Epithelial cell of esophagus (primary cell): ENCODE measurements around the gene LDB2.

ENCODE experiments used
- DNase-seq: peaks from one replicate; pipeline ENCODE4 v3.0.0; 2010; ENCODE audit warnings: low read depth
- H3K4me3 ChIP-seq: 2 replicates; pipeline ENCODE4 v1.5.1; 2011; ENCODE audit warnings: mild to moderate bottlenecking, low read length, control low read depth
- TF ChIP-seq, protein P1 (sequence below): IDR thresholded peaks from 2 replicates; pipeline ENCODE4 v1.5.1; 2011; ENCODE audit warnings: low read depth, mild to moderate bottlenecking, low read length, control low read depth, inconsistent platforms; ENCODE audit not compliant: insufficient read depth; ENCODE audit errors: missing control alignments

LDB2 gene

DNA sequence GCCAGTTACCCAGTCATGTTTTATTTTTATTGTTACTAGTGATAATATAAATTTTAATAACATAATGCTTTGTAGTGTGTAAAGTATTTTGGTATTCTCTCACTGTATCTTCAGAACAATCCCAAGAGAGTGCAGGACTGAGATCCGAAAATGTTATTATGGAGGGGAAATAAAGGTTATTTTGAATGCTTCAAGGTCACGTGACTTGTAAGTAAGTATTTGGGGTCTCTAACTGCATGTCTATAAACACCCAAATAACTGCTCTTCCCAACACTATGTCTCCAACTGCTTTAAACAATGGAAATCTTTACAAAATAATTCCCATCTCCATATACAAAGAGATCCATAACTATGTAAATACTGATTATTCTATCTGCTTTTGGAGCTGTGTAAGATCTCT lies 302.2 kb downstream of the LDB2 start:
- H3K4me3 ChIP-seq = no peak overlapping the region
- DNase-seq = no peak
- TF ChIP-seq, protein P1, sequence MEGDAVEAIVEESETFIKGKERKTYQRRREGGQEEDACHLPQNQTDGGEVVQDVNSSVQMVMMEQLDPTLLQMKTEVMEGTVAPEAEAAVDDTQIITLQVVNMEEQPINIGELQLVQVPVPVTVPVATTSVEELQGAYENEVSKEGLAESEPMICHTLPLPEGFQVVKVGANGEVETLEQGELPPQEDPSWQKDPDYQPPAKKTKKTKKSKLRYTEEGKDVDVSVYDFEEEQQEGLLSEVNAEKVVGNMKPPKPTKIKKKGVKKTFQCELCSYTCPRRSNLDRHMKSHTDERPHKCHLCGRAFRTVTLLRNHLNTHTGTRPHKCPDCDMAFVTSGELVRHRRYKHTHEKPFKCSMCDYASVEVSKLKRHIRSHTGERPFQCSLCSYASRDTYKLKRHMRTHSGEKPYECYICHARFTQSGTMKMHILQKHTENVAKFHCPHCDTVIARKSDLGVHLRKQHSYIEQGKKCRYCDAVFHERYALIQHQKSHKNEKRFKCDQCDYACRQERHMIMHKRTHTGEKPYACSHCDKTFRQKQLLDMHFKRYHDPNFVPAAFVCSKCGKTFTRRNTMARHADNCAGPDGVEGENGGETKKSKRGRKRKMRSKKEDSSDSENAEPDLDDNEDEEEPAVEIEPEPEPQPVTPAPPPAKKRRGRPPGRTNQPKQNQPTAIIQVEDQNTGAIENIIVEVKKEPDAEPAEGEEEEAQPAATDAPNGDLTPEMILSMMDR = no peak

DNA sequence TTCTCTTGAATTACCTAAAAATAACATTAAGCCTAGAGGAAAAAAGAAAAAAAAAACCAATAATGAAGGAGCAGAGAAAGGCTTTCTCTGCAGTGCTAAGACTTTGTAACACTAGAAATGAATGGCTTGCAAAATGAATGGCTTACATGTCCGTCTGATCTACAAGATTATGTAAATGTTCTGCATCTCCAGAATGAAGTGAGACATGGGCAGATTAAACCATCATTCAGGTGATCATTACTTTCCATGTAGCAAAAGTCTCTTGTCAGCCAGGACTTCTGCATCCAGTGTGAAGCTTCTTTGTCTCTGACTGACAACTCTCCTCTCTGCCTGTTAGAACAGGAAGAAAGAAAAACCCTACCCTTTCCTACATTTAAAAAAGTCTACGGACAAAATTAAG lies 304.3 kb downstream of the LDB2 start:
- no peak overlapping the region for H3K4me3 ChIP-seq
- no peak for DNase-seq
- TF ChIP-seq, protein P1 = no peak

DNA sequence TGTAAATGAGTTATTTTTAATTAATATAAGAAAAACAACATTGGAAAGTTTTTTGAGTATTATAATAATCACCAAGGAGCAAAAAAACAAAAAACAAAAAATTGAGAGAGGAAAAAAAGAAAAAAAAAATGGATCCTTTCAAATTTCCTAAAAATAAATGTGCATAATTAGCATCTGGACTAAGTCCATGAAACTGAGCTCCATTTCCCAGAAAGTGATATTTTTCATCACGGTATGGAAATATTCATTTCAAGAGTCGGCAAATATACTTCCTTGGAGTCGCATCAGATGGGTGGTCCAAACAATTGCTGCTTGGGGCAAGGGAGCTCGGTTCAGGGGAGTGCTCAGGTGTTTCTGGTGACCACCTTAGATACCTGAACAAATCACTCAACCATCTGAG lies 305.1 kb downstream of the LDB2 start:
- TF ChIP-seq, protein P1 = no peak
- no peak for DNase-seq
- H3K4me3 ChIP-seq = no peak overlapping the region

DNA sequence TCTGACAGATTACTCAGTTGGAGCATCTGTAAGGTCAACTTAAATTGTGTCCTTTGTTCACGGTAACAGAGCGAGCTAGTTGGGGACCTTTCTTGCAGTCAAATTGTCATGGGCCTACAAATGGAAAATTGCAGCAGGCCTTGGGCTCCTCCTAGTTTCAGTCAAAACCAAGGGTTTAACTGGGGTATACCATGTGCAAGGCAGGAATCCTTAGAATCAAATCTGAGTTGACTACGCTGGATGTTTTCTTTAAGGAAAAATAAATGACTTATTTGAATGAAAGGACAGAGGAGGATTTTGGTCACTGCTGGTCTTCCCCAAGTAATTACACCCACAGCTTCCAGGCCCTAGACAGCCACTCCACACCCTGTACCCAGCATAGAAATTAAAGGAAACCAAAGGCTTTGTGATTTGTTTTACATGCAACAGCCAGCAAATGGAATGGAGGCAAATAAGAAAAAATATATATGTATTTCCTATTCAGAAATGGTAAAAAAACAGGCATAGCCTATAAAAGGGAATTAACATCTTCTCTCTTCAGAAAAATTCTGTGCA lies 307.1 kb downstream of the LDB2 start:
- TF ChIP-seq, protein P1 = no peak
- no peak overlapping the region for H3K4me3 ChIP-seq

DNA sequence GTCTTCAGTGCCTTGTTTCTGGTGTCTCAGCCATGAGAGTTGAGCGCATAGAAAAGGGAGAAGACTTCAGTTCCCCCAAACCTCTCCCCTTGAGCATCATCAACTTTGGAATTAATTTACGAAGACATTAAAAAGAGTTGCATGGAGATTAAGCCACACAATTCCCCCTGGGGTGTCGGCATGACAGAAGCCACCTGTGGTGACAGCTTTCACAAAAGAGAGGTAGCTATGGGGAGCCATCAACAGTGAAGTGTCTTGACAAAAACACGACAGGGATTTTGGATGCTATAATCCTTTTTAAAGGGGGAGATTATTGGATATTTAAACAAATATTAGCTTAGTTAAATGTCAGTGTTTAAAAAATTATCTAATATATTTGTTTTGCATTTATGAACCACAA lies 307.6 kb downstream of the LDB2 start:
- DNase-seq = no peak
- TF ChIP-seq, protein P1 = no peak
- H3K4me3 ChIP-seq = no peak overlapping the region

More for the DNA sequence above, 307.1 kb downstream of the LDB2 start:
- no peak for DNase-seq

DNA sequence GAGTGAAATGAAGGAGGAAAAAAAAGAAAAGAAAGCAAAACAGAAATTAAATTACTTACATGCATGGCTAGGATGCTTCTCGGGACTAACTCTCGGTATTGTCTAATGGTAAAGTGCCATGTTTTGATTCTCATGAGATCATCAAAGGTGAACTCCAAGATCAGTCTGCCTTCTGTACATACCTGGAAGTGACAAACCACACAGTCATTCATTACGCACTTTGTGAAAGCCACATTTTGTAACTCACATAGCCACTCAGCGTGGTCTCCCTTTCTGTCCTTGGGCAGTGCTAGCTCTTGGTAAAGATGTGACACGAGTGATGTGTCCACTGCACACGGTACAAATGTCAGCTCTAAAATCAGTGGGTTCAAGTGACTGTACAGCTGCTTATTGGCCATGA lies 309.8 kb downstream of the LDB2 start:
- TF ChIP-seq, protein P1 = no peak
- DNase-seq = no peak
- no peak overlapping the region for H3K4me3 ChIP-seq

DNA sequence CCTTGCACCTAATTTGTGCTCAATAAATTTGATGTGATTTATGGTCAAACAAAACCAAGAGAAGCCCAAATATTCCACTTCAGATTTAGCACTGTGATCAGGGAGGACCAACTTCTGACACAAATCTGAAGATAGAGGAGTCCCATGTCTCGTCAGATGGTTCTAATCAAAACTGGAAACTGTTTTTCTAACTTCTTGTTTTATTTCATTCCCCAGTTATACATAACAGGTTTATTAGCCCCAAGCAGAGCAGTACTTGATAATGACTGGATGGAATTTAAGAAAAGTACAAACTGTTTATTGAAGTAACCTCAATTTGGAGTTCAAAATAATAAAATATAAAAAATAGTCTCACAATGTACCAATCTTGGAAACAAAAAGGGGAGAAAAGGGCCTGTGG lies 310.3 kb downstream of the LDB2 start:
- H3K4me3 ChIP-seq = no peak overlapping the region
- no peak for DNase-seq
- TF ChIP-seq, protein P1 = no peak
